GM21423 (cell line): Measurements from ENCODE around the gene ZNF277.

Source experiments
- ATAC-seq: cut with Tn5 transposase; IDR thresholded peaks from one replicate; pipeline ENCODE4 v1.9.1; 2021; ENCODE audit warnings: mild to moderate bottlenecking, moderate library complexity; ENCODE audit not compliant: unreplicated experiment

Gene ZNF277

GRCh38 chr7:112337892-112338291, 131.4 kb downstream of the ZNF277 start:
- ATAC-seq = no peak

GRCh38 chr7:112338786-112339185, 132.3 kb downstream of the ZNF277 start:
- no peak for ATAC-seq

- ATAC-seq = no peak
Observed at GRCh38 chr7:112341464-112341863, 135.0 kb downstream of the ZNF277 start.

- no peak for ATAC-seq
Observed at GRCh38 chr7:112346381-112347060, 140.0 kb downstream of the ZNF277 start.

- ATAC-seq = no peak
Observed at GRCh38 chr7:112347088-112347487, 140.6 kb downstream of the ZNF277 start.

GRCh38 chr7:112350585-112350984, 144.1 kb downstream of the ZNF277 start:
- no peak for ATAC-seq

GRCh38 chr7:112356596-112356995, 150.1 kb downstream of the ZNF277 start:
- ATAC-seq = no peak

- ATAC-seq = no peak
Observed at GRCh38 chr7:112357136-112357535, 150.6 kb downstream of the ZNF277 start.

GRCh38 chr7:112358513-112358912, 152.0 kb downstream of the ZNF277 start:
- no peak for ATAC-seq

GRCh38 chr7:112359086-112359485, 152.6 kb downstream of the ZNF277 start:
- no peak for ATAC-seq

- ATAC-seq = no peak
Observed at GRCh38 chr7:112360681-112361080, 154.2 kb downstream of the ZNF277 start.

GRCh38 chr7:112361154-112361553, 154.7 kb downstream of the ZNF277 start:
- no peak for ATAC-seq

GRCh38 chr7:112362053-112362650, 155.7 kb downstream of the ZNF277 start:
- no peak for ATAC-seq

- ATAC-seq = no peak
Observed at GRCh38 chr7:112362731-112363131, 156.2 kb downstream of the ZNF277 start.

- no peak for ATAC-seq
Observed at GRCh38 chr7:112364388-112364787, 157.9 kb downstream of the ZNF277 start.

GRCh38 chr7:112365551-112365950, 159.1 kb downstream of the ZNF277 start:
- ATAC-seq = no peak

- no peak for ATAC-seq
Observed at GRCh38 chr7:112366886-112367285, 160.4 kb downstream of the ZNF277 start.

GRCh38 chr7:112370436-112370835, 163.9 kb downstream of the ZNF277 start:
- ATAC-seq = no peak

- ATAC-seq = no peak
Observed at GRCh38 chr7:112371701-112372100, 165.2 kb downstream of the ZNF277 start.

- no peak for ATAC-seq
Observed at GRCh38 chr7:112372101-112372500, 165.6 kb downstream of the ZNF277 start.

GRCh38 chr7:112377593-112377992, 171.1 kb downstream of the ZNF277 start:
- ATAC-seq = no peak

GRCh38 chr7:112381311-112382091, 175.0 kb downstream of the ZNF277 start:
- no peak for ATAC-seq
